Measurements from ENCODE around the gene DGCR8. TPM values are rescaled to one million over a fixed set of nuclear protein-coding genes. Genes with fewer than 3 reads are reported as not detected.
A peak's percentile ranks its signal among the peaks of the same experiment; 100 is the strongest.

DGCR8 gene
- total RNA-seq, 1 donor from 2014 or later, result 29.0 TPM

DNA sequence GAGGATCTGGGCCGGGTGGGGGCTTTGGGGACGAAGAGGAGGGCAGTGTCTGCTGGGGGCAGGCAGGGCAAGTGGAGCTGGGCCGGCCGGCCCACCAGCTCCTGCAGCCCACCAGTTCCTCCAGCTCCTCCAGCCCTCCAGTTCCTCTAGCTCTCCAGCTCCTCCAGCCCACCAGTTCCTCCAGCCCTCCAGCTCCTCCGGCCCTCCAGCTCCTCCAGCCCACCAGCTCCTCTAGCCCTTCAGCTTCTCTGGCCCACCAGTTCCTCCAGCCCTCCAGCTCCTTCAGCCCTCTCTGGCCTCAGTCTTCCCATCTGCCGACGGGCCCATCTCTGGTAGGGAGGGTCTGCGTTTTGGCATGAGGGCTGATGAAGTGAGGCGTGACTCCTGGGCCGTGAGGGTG, 80.0 kb downstream of the DGCR8 start:
- Mint-ChIP-seq H3K27ac (ENCODE audit: unreplicated experiment) (no peak overlapping the region), H3K4me1 (ENCODE audit: low read depth, unreplicated experiment) (no peaks in the 10 kb centered on the region), H3K27me3 (ENCODE audit: low read depth, unreplicated experiment) (peaks cover 13% of the 10 kb centered on the region), H3K36me3 (ENCODE audit: low read depth, unreplicated experiment) (no peaks in the 10 kb centered on the region), H3K4me3 (ENCODE audit: unreplicated experiment) (no peak overlapping the region), H3K9me3 (ENCODE audit: unreplicated experiment) (no peaks in the 10 kb centered on the region)
- Histone ChIP-seq H3K27me3 (ENCODE audit: insufficient read depth, low read length) (peaks cover 6% of the 10 kb centered on the region), H3K9me3 (ENCODE audit: insufficient read depth, low read depth, low read length) (no peaks in the 10 kb centered on the region), H3K79me2 (ENCODE audit: insufficient read depth, low read length) (no peaks in the 10 kb centered on the region), H3K27ac (ENCODE audit: low read depth, low read length) (no peak overlapping the region), H3K4me1 (ENCODE audit: insufficient read depth, low read length) (no peaks in the 10 kb centered on the region), H2AFZ (ENCODE audit: low read depth, low read length) (no peak overlapping the region), H4K20me1 (ENCODE audit: insufficient read depth, low read length) (no peaks in the 10 kb centered on the region), H3K4me2 (ENCODE audit: low read length) (no peak overlapping the region), H3K4me3 (ENCODE audit: insufficient read depth, low read depth, low read length) (no peak overlapping the region), H3K9ac (ENCODE audit: low read length) (no peak overlapping the region), H3K36me3 (ENCODE audit: insufficient read depth, low read length) (no peaks in the 10 kb centered on the region)
- TF ChIP-seq EZH2 (IDR thresholded peaks at IDR 0.05; ENCODE audit: insufficient read depth, low read length), result no peak
- no peak for TF ChIP-seq CTCF (IDR thresholded peaks at IDR 0.05; ENCODE audit: insufficient read depth, low read depth, low read length)
- DNase-seq (ENCODE audit: low read depth), result no peak
- FAIRE-seq, result no peak

Small RNA genes within 50 kb of the gene (microRNA-seq; reads per million reads assigned to microRNA genes)
- gene MIR185 (1,009 reads per million, percentile 82 among the genes with 10 or more reads in this experiment), gene MIR6816 (not detected)

Other genes with a start within 250 kb of the DGCR8 start
- gene GNB1L, start 225.4 kb upstream of the DGCR8 start, total RNA-seq, result 10.4 and 14.3 TPM in 2 replicates
- gene RTL10, start 225.4 kb upstream of the DGCR8 start, total RNA-seq, result 33.6 and 43.0 TPM in 2 replicates
- 116 and 120 TPM in 2 replicates for gene COMT, start 138.5 kb upstream of the DGCR8 start, total RNA-seq
- gene TXNRD2, start 138.4 kb upstream of the DGCR8 start, total RNA-seq, result 19.8 and 25.7 TPM in 2 replicates
- 11.0 and 17.9 TPM in 2 replicates for gene ARVCF, start 63.4 kb upstream of the DGCR8 start, total RNA-seq
- 28.0 TPM in 2 replicates for gene TANGO2, start 59.1 kb upstream of the DGCR8 start, total RNA-seq
- 149 and 164 TPM in 2 replicates for gene RANBP1, start 35.9 kb downstream of the DGCR8 start, total RNA-seq
- 32.9 and 35.1 TPM in 2 replicates for gene TRMT2A, start 37.0 kb downstream of the DGCR8 start, total RNA-seq
- gene ZDHHC8, start 51.6 kb downstream of the DGCR8 start, total RNA-seq, result 88.3 and 93.7 TPM in 2 replicates
- gene CCDC188, start 70.8 kb downstream of the DGCR8 start, total RNA-seq, result not detected in 2 replicates
- 1.9 and 2.9 TPM in 2 replicates for gene RTN4R, start 188.1 kb downstream of the DGCR8 start, total RNA-seq
- gene DGCR6L, start 239.8 kb downstream of the DGCR8 start, total RNA-seq, result 33.3 and 33.7 TPM in 2 replicates

Data from astrocyte (in vitro differentiated cells and primary cell).